SK-N-MC (cell line): ENCODE measurements around the gene CAMK1D.

Experiments used
- EZH2 ChIP-seq: fragments of 200-600 bp; sonication (generic); IDR thresholded peaks from one replicate; pipeline ENCODE4 v1.6.1; 2017; ENCODE audit warnings: antibody characterized with exemption
- POLR2AphosphoS5 ChIP-seq: IDR thresholded peaks from 2 replicates; pipeline ENCODE4 v1.6.1; 2012; ENCODE audit warnings: mild to moderate bottlenecking, low read depth, low read length, borderline replicate concordance

- TF ChIP-seq POLR2AphosphoS5 = no peak
- no peak for TF ChIP-seq EZH2
Measured at GRCh38 chr10:12807096-12807755, 457.9 kb downstream of the CAMK1D start.
